Measurements from ENCODE around the gene KCTD14.
"Not testable (repeated sequence)": the region's sequence is repeated elsewhere in the genome, so short reads cannot be mapped to it uniquely, and the experiment has no call there.

Gene KCTD14

DNA sequence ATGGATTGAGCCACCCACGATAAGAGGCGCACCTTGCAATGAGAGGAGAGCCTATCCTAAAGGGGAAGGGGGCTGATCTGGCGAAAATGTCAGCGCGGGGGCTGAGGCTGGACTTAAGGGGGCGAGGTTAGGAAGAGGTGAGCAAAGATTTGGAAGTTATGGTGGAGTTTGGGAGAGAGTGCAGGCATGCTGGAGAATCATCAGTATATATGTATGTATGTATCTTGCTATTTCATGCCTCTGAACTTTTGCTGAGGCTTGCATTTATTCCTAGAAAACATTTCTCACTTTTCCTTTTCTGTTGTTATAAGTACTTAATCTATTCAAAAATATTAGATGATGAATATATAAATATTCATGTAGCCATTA lies 23.4 kb upstream of the KCTD14 start:
- no peak for DNase-seq (ENCODE audit: low spot score)

DNA sequence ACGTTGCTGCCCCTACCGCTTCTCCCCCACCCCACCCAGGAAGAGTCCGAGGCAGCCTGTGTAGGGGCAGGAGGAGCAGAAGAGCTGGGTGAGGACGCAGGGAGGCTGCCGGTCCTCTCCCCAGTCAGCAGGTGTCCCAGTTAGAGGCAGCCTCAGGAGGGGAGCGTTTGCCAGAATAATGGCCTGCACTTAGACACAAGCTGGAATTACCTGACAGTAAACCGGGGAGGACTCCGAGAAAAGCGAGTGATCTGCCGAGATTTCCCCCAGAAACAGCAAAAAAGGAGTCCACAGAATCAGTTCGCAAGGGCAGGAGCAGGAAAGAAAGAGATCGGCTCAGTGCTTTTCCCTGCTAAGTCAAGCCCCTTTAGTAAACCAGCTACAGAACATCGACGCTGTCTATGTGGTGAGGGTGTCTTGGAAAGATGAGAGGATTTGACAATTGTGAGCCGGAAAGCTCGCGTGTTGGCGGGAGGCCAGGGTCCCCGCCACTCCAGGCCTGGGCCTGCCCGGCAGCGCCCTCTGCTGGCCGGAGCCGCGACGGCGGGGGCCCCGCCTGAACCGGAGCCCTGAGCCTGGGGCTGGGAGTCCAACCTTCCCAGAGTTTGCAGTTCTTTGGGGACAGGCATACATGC lies 22.9 kb upstream of the KCTD14 start:
- peak; percentile 78 for DNase-seq (ENCODE audit: low spot score)

DNA sequence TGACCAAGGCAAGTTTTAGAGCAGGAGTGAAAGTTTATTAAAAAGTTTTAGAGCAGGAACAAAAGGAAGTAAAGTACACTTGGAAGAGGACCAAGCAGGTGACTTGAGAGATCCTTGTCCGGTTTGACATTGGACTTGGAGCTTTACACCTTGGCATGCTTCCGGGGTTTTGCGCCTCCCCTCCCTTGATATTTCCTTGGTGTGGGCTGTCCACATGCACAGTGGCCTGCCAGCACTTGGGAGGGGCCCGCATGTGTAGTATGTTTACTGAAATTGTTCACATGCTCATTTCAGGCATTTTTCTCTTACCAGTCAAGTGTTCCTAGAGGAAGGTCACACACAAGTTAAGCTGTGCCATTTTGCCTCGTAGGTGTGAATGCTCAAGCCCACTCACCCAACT lies 21.6 kb upstream of the KCTD14 start:
- no peak for DNase-seq (ENCODE audit: low spot score)

- no peak for DNase-seq (ENCODE audit: low spot score)
Observed at GRCh38 chr11:78041843-78042440, 18.9 kb upstream of the KCTD14 start.

- not testable (repeated sequence) for DNase-seq (ENCODE audit: low spot score)
Observed at GRCh38 chr11:78041380-78041719, 18.3 kb upstream of the KCTD14 start.

DNA sequence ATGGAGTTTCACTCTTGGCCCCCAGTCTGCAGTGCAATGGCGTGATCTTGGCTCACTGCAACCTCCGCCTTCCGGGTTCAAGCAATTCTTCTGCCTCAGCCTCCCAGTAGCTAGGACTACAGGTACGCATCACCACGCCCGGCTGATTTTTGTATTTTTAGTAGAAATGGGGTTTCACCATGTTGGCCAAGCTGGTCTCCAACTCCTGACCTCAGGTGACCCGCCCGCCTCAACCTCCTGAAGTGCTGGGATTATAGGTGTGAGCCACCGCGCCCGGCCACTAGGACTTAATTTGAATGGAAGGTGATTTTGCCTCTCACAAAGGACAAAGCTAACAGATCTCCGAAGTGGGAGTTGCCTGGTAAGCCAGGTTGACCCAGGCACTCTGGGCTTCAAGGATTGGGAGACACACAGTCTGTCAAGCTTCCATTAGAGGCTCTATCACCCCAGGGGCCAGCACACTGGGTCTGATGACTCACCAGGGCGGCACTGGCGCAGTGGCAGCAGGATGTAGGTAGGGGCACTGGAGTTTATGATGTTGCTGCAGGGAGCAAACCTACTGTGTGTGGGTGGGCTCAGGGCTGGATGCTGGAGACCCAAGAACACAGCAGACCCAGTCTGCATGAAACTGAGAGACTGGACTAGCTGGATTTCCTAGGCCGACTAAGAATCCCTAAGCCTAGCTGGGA lies 17.8 kb upstream of the KCTD14 start:
- DNase-seq (ENCODE audit: low spot score), result no peak

- DNase-seq (ENCODE audit: low spot score), result peak; percentile 20
Observed at GRCh38 chr11:78039919-78040671, 17.0 kb upstream of the KCTD14 start.

- DNase-seq (ENCODE audit: low spot score), result no peak
Observed at GRCh38 chr11:78039391-78039918, 16.4 kb upstream of the KCTD14 start.

DNA sequence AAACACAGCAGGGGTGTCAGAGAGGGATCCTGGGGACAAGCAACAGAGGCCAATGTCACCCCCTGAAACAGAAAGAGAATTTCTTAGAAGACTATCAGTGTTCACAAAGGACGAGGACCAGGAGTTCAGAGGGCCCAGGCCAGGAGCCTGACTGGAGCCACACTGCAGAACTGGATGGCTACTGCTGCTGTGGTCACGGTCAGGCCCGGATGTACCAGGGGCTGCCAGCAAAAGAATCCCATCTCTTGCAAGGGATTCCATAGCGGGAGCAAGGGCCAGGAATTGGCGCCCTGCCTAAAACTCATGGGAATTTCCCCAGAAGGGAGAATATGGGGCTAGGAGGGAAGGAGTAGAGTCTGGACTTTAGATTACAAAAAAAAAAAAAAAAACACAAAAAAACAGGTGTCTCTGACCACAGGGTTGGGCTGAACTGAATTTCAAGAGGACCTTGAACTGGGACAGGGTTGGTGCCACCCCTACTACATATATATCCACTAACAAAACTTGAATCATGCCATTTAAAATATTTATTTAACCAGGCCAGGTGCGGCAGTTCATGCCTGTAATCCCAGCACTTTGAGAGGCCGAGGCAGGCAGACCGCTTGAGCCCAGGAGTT lies 15.7 kb upstream of the KCTD14 start:
- DNase-seq (ENCODE audit: low spot score), result no peak

- no peak for DNase-seq (ENCODE audit: low spot score)
Observed at GRCh38 chr11:78037825-78038620, 14.9 kb upstream of the KCTD14 start.

DNA sequence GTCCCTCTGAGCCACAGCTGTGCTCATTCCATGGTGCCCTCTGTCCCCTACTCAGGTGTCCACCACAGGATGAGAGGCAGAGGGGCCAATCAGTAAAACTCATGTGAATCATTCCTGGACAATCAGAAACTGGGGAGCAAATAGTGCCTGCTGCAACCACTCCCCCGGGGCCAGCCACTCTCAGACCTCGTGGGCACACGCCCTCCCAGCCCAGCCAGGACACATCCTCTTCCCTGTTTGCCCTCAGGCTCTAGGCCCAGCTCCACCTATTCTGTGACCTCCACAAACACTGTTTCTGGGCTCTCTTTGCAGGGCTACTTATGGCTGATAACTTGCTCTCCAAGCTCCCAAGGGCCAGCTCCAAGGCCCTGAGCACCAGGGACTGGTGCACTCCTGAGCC lies 14.0 kb upstream of the KCTD14 start:
- DNase-seq (ENCODE audit: low spot score), result no peak

GRCh38 chr11:78036313-78036712 lies 13.2 kb upstream of the KCTD14 start:
- no peak for DNase-seq (ENCODE audit: low spot score)

DNA sequence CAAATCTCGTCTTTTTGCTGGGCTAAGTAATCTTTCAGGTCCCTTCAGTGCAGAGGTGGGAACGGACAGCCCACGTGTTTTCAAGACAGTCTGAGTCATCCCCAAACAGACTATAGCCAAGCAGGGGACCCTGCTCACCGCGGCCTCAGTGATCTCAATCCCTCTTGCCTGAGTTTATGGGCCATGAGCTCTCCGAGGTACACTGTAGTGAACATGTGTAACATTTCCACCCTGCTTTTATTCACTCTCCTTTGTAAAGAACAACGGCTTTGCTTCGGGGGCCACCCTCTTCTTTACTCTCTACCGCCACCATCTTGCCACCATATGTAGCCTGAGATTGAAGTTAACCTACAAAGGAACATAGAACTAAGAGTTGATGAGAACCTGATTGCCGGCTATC lies 11.5 kb upstream of the KCTD14 start:
- no peak for DNase-seq (ENCODE audit: low spot score)

DNA sequence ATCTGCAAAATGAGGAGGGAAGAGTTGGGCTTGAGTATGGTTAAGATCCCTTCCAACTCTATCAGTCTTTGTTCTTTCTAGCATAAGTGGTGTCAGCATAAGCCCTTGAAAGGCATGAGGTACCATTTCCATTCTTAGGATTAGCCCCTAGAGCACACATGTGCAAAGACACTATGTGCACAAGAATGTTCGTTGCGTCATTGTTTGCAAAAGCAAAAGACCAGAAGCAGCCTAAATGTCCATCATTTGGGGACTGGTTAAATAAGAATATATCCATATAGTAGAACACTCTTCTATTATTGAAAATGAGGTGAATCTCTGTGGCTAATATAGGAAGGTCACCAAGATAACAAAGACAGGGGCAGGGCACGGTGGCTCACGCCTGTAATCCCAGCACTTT lies 10.0 kb upstream of the KCTD14 start:
- no peak for DNase-seq (ENCODE audit: low spot score)

DNA sequence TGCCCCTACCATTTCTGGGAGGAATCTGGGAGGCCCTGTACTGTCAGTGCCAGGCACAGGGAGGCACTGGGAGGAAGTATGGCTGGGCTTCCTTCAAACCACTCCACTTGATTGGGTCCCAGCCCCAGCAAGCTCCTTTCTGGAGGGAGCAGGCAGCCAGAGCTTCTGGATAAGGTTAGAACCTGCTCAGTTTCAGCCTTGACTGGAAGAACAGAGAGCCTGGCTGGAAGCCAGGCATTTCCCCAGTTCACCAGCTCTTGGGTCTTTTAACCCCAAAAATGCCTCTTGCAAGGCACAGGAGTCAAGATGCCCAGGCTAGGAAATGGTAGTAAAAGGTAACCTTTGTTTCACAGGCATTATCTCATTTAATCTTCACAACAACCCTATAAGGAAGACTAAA lies 9.0 kb upstream of the KCTD14 start:
- DNase-seq (ENCODE audit: low spot score), result no peak

DNA sequence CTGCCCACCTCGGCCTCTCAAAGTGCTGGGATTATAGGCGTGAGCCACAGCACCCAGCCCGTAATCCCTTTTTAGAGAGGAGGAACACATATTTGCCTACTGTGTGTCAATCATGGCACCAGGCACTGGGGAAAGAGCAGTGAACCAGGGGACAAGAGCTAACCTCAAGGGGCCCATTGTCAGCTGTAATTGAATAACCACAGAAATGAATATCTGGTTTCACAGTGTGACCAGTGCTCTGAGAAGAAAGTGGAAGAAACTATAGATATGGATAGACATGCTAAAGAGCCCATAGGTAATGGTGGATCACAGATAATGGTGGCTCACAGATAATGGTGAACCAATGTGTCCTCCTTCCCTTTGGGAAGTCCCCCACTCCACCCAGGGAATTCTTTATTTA lies 8.6 kb upstream of the KCTD14 start:
- DNase-seq (ENCODE audit: low spot score), result no peak

- DNase-seq (ENCODE audit: low spot score), result no peak
Observed at GRCh38 chr11:78030429-78031325, 7.6 kb upstream of the KCTD14 start.

- not testable (repeated sequence) for DNase-seq (ENCODE audit: low spot score)
Observed at GRCh38 chr11:78028423-78028822, 5.3 kb upstream of the KCTD14 start.

DNA sequence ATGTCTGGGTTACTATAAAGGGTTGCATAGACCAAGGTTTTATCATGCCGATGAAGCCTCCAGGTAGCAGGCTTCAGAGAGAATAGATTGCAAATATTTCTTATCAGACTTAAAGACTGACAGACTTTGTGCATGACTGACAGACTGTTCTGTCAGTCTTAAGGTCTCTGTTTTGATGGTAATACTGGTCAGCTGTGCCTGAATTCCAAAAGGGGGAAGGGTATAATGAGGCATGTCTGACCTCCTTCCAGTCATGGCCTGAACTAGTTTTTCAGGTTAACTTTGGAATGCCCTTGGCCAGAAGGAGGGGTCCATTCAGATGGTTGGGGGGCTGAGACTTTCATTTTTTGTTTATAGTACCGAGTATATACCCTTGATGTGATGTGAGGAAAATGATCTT lies 4.7 kb upstream of the KCTD14 start:
- DNase-seq (ENCODE audit: low spot score), result no peak

GRCh38 chr11:78025378-78025777 lies 2.3 kb upstream of the KCTD14 start:
- DNase-seq (ENCODE audit: low spot score), result no peak

DNA sequence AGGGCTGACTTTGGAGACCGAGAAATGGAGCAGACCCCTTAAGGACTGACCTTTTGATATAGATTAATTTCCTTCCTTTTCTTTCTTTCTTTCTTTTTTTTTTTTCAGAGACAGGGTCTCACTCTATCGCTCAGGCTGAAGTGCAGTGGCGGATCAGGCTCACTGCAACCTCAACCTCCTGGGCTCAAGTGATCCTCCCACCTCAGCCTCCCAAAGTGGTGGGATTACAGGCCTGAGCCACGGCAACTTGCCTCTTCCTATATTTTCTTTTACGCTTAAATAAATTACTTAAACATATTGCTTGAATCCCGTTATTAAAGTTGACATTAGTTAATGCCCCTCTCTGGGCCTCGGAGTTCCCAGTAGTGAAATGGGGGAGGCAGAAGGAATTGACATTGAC lies 350 bp upstream of the KCTD14 start:
- no peak for DNase-seq (ENCODE audit: low spot score)

Measured in hematopoietic multipotent progenitor cell treated with erythropoietin and hydrocortisone succinate and interleukin-3 and kit ligand, for 17 days (in vitro differentiated cells).